ENCODE results near the gene NIPA2.

DNA sequence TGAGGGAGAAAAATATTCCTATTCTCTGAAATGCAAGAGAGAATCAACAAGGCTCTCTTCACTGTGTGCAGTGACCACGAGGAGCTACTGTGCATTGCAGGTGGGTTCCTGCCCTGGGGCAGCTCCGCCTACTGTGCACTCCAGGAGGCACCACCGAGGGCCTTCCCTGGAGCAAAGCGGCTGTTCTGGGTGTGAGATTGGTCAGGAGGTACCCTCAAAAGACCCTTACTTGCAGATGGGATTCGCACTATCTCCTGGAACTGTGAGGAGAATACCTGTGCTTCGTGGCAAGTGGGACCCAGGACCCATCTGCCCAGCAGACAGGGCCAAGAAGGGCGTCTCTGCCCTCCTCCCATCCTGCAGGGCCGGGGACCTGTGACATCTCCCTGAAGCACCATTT, 72.8 kb downstream of the NIPA2 start:
- TF ChIP-seq, protein P1, sequence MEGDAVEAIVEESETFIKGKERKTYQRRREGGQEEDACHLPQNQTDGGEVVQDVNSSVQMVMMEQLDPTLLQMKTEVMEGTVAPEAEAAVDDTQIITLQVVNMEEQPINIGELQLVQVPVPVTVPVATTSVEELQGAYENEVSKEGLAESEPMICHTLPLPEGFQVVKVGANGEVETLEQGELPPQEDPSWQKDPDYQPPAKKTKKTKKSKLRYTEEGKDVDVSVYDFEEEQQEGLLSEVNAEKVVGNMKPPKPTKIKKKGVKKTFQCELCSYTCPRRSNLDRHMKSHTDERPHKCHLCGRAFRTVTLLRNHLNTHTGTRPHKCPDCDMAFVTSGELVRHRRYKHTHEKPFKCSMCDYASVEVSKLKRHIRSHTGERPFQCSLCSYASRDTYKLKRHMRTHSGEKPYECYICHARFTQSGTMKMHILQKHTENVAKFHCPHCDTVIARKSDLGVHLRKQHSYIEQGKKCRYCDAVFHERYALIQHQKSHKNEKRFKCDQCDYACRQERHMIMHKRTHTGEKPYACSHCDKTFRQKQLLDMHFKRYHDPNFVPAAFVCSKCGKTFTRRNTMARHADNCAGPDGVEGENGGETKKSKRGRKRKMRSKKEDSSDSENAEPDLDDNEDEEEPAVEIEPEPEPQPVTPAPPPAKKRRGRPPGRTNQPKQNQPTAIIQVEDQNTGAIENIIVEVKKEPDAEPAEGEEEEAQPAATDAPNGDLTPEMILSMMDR (conservative IDR thresholded peaks at IDR 0.05; ENCODE audit: low read depth, low read length): no peak
- TF ChIP-seq EZH2 (IDR thresholded peaks at IDR 0.05; ENCODE audit: low read length, unreplicated experiment) (no peak), EZH2phosphoT487 (IDR thresholded peaks at IDR 0.05; ENCODE audit: borderline replicate concordance, low read length) (no peak)
